Ascending aorta (tissue), 2 donors: ENCODE data around the gene CLOCK. TPM values are rescaled to one million over a fixed set of nuclear protein-coding genes. Genes with fewer than 3 reads are reported as not detected.

Experiments used
- DNase-seq, 2 donors: peaks; one replicate each; pipeline ENCODE4 v3.0.0-alpha.2; 2019; ENCODE audit warnings: low spot score in 2 of 2
- H3K27ac ChIP-seq, 2 donors: fragments of 200-600 bp; sonication (generic); one replicate each; pipeline ENCODE4 v1.5.1; 2016 to 2017; ENCODE audit warnings: mild to moderate bottlenecking in 1 of 2
- H3K27me3 ChIP-seq: fragments of 200-600 bp; sonication (generic); one replicate; pipeline ENCODE4 v1.5.1; 2017
- H3K36me3 ChIP-seq, 2 donors: fragments of 200-600 bp; sonication (generic); one replicate each; pipeline ENCODE4 v1.5.1; 2016
- H3K4me1 ChIP-seq, 2 donors: fragments of 200-600 bp; sonication (generic); one replicate each; pipeline ENCODE4 v1.5.1; 2016 to 2017; ENCODE audit warnings: mild to moderate bottlenecking in 1 of 2
- H3K4me3 ChIP-seq, 2 donors: fragments of 200-600 bp; sonication (generic); one replicate each; pipeline ENCODE4 v1.5.1; 2016 to 2017; ENCODE audit warnings: mild to moderate bottlenecking in 1 of 2
- H3K9me3 ChIP-seq, 2 donors: fragments of 200-600 bp; sonication (generic); one replicate each; pipeline ENCODE4 v1.5.1; 2016
- CTCF ChIP-seq, 3 experiments: fragments of 200-600 bp in 2 of 3; fragments of 450-650 bp in 1 of 3; sonication (generic) in 2 of 3; IDR thresholded peaks; one replicate each; pipeline ENCODE4 v1.5.1; 2016 to 2019; ENCODE audit warnings: antibody characterized with exemption in 3 of 3, mild to moderate bottlenecking in 1 of 3, moderate library complexity in 1 of 3
- intact Hi-C: fragments of 100-400 bp; cut with DNase I; formaldehyde crosslinking; loops from one replicate; pipeline ENCODE4 v1.15.1; 2023
- total RNA-seq: library from RNA; depleted of rRNA; stranded (reverse); fragments of >200 nt; gene quantifications from one replicate; pipeline ENCODE4 v1.1.0, GENCODE V29; 2016

CLOCK gene
- total RNA-seq, 1 donor from 2014 or later: 17.6 TPM

DNA sequence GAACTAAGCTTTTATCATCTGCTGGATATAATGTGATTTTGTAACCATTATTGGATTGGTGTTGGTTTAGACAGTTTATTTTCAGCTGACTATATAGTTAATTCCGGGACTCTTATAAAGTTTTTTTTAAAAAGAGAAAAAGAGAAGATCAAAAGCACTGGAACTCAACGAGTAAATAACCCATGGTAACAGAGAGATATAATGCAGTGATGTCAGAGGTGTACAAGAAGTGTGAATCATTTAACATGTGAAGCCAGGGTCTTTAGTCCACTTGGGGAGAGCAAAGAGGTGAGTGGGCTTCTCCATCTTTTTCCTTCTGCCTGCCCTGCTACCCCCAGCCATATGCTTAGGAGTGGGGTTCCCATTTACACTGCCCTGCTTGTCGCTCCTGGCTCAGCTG lies 147.7 kb downstream of the CLOCK start:
- no peaks in the 10 kb centered on the region for H3K9me3 ChIP-seq
- H3K27ac ChIP-seq: peak overlapping the region; percentile 99 to 100
- peaks cover 0 to 14% of the 10 kb centered on the region in 2 donors for H3K4me1 ChIP-seq
- H3K4me3 ChIP-seq: peak overlapping the region; percentile 97 to 98
- no peaks in the 10 kb centered on the region for H3K27me3 ChIP-seq
- intact Hi-C loops: loop anchor here (5.0 to 10.0 kb wide), 6 partner anchors 468 to 1578 kb away; partner anchors contain the start of genes KIT, NOA1, PAICS and POLR2B
- peaks cover 0 to 8% of the 10 kb centered on the region in 2 donors for H3K36me3 ChIP-seq
- no peak for TF ChIP-seq CTCF (IDR thresholded peaks at IDR 0.05)
- no peak for DNase-seq

GRCh38 chr4:55398461-55398860 lies 148.2 kb downstream of the CLOCK start:
- Histone ChIP-seq H3K4me3 (peak overlapping the region; percentile 97 to 98), H3K27me3 (no peaks in the 10 kb centered on the region), H3K4me1 (peaks cover 0 to 14% of the 10 kb centered on the region in 2 donors), H3K9me3 (no peaks in the 10 kb centered on the region), H3K27ac (peak overlapping the region; percentile 99 to 100), H3K36me3 (peaks cover 0 to 8% of the 10 kb centered on the region in 2 donors)
- TF ChIP-seq CTCF (IDR thresholded peaks at IDR 0.05): no peak
- DNase-seq: no peak
- intact Hi-C loops: loop anchor here (5.0 to 10.0 kb wide), 6 partner anchors 469 to 1579 kb away; partner anchors contain the start of genes KIT, NOA1, PAICS and POLR2B

GRCh38 chr4:55397520-55398321 lies 149.0 kb downstream of the CLOCK start:
- H3K27ac ChIP-seq: peak overlapping the region; percentile 99 to 100
- no peak for TF ChIP-seq CTCF (IDR thresholded peaks at IDR 0.05)
- no peaks in the 10 kb centered on the region for H3K9me3 ChIP-seq
- H3K27me3 ChIP-seq: no peaks in the 10 kb centered on the region
- H3K36me3 ChIP-seq: peaks cover 0 to 8% of the 10 kb centered on the region in 2 donors
- peaks cover 0 to 14% of the 10 kb centered on the region in 2 donors for H3K4me1 ChIP-seq
- peak overlapping the region; percentile 97 to 98 for H3K4me3 ChIP-seq
- no peak for DNase-seq
- intact Hi-C loops: loop anchor here (2.0 to 10.0 kb wide), 7 partner anchors 149 to 1580 kb away; partner anchors contain the start of genes CLOCK, KIT, NOA1 and PAICS

DNA sequence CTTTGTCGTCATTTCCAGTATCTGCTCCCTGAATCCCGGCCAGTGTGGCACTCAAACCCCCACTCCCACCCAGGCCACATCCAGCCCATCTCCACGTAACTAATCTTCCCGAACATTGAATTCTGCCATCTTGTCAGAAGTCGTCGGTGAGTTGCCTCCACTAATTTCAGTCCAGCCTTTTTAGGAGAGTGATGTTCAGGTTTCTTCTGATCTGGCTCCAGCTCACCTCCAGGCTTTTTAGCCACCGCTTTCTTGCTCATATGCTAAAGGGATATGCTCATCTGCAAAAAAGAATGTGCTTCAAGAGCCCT lies 149.6 kb downstream of the CLOCK start:
- peak overlapping the region; percentile 99 to 100 for H3K27ac ChIP-seq
- peaks cover 0 to 8% of the 10 kb centered on the region in 2 donors for H3K36me3 ChIP-seq
- peaks cover 0 to 14% of the 10 kb centered on the region in 2 donors for H3K4me1 ChIP-seq
- peak overlapping the region; percentile 97 to 98 for H3K4me3 ChIP-seq
- H3K27me3 ChIP-seq: no peaks in the 10 kb centered on the region
- no peak for TF ChIP-seq CTCF (IDR thresholded peaks at IDR 0.05)
- intact Hi-C loops: loop anchor here (2.0 to 10.0 kb wide), 7 partner anchors 150 to 1580 kb away; partner anchors contain the start of genes CLOCK, KIT, NOA1 and PAICS
- H3K9me3 ChIP-seq: no peaks in the 10 kb centered on the region
- DNase-seq: no peak

DNA sequence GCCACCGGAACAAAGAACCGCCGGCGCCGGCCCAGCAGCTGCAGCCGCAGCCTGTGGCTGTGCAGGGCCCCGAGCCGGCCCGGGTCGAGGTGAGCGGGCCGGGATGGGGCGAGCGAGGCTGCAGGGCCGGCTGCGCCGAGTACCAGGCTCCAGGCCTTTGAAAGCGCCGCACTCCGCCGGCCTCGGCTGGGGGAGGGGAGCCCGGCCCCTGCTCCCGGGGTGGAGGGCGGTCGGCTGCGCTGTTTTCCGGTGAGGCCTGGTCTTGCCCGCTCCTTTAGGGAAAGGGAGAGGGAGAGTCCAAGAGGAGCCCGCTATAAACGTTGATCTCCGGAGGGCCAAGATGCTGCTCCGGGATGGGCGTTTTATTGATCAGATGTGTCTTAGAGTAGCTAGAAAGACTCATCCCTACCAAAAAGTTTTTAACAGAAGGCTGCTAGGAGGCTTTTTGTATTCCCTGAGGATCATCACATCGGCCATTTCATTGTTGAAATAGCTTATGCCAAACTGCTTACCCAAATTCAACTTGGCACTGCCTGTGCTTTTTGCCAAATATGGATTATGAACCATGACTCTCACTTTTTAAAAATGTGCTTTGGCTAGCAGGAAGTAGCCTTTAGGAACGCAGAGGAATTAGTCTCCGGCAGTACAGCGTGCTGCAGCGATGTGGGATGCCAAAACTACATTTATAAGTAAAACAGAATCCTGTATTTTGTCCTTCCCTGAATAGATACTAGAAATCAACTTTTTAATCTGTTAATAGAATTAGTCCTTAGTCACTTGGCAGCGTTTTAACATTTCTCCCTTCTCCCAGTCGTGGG lies 150.2 kb downstream of the CLOCK start:
- TF ChIP-seq CTCF (IDR thresholded peaks at IDR 0.05): no peak
- intact Hi-C loops: loop anchor here (1.0 to 10.0 kb wide), 9 partner anchors 37 to 1581 kb away; partner anchors contain the start of genes CLOCK, KIT, NOA1 and PAICS
- H3K4me3 ChIP-seq: peak overlapping the region; percentile 97 to 98
- H3K9me3 ChIP-seq: no peaks in the 10 kb centered on the region
- H3K27me3 ChIP-seq: no peaks in the 10 kb centered on the region
- peaks cover 0 to 7% of the 10 kb centered on the region in 2 donors for H3K36me3 ChIP-seq
- H3K27ac ChIP-seq: peak overlapping the region; percentile 99 to 100
- H3K4me1 ChIP-seq: peaks cover 0 to 14% of the 10 kb centered on the region in 2 donors
- DNase-seq: peak in 1 of 2 donors; percentile 73
